LNCaP clone FGC (cell line): Measurements from ENCODE around the gene RPN2.

Experiments
- DNase-seq: peaks from one replicate; pipeline ENCODE4 v3.0.0-alpha.2; 2011; ENCODE audit warnings: low read depth
- H3K4me3 ChIP-seq: 2 replicates; pipeline ENCODE4 v1.5.1; 2011; ENCODE audit warnings: mild to moderate bottlenecking, low read depth, low read length, control low read depth
- TF ChIP-seq, protein P1 (sequence below): IDR thresholded peaks from 2 replicates; pipeline ENCODE4 v1.5.1; 2012; ENCODE audit warnings: mild to moderate bottlenecking; ENCODE audit not compliant: control insufficient read depth, insufficient read depth; ENCODE audit errors: extremely low read depth

Gene RPN2

DNA sequence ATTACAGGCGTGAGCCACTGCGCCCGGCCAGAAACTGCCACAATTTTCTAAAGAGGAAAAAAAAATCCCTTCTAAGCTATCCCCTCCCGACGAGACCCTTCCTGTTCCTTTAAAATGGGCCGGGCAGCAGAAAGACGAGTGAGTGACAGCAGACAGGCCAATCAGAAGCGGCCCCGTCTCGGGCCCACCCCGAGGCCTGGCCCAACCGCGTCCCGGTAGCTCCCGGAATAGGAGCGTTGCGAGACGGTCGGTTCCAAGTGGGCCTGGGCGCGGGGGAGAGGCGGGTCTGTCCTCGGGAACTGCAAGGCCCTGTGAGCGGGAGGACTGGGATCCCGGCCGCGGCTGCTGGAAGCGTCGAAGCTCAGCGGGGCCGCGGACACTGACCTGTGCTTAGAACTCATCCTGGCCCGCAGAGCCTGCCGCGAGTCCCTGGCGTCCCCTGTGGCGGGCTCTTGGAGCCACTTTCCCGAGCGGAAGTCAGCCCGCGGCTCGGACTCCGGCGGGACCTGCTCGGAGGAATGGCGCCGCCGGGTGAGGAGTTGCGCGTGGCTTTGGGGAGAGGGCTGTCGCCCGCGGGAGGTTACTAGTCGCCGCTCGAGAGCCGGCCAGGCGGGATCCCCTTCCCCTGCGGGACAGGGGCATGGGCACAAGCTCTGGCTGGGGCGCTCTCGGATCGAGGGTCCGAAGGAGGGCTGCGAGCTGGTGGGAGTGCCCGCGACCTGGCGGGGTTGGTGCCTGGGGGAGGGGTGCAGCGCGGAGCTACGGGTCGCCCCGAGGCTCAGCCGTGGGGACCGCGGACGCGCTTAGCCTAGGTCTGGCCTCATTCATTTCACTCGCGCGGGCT lies at the start of gene RPN2, which contains the start of gene MROH8:
Gene RPN2, plus strand, starts transcription at position 492 of the 844 bp plus-strand sequence. Its CDS starts 27 bp downstream, at position 519.
Gene MROH8, minus strand, starts transcription at position 710 of the 844 bp plus-strand sequence.
- H3K4me3 ChIP-seq: peak within 1 kb of the TSS; percentile 95
- DNase-seq: peak; percentile 94
- TF ChIP-seq, protein P1, sequence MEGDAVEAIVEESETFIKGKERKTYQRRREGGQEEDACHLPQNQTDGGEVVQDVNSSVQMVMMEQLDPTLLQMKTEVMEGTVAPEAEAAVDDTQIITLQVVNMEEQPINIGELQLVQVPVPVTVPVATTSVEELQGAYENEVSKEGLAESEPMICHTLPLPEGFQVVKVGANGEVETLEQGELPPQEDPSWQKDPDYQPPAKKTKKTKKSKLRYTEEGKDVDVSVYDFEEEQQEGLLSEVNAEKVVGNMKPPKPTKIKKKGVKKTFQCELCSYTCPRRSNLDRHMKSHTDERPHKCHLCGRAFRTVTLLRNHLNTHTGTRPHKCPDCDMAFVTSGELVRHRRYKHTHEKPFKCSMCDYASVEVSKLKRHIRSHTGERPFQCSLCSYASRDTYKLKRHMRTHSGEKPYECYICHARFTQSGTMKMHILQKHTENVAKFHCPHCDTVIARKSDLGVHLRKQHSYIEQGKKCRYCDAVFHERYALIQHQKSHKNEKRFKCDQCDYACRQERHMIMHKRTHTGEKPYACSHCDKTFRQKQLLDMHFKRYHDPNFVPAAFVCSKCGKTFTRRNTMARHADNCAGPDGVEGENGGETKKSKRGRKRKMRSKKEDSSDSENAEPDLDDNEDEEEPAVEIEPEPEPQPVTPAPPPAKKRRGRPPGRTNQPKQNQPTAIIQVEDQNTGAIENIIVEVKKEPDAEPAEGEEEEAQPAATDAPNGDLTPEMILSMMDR: no peak

DNA sequence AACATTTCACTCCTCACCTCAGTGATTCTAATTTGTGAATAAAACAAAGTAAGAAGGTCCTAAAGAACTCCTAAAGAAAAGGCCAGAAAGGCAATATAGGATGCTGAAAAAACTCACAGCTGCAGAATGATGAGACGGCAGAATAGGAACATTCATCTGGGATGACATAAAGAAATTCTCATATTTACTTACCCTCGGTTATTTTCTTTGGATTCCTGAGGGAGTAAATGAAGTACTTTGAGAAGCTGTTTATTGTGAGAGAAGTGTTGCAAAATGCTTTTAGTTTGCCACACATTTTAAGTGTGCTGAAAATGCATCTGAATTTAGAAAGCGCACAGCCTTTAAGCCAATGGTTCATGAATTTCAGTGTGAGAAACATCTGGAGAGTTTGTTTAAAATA lies 47.6 kb upstream of the RPN2 start:
- H3K4me3 ChIP-seq: no peak overlapping the region
- no peak for DNase-seq
- TF ChIP-seq, protein P1: no peak

DNA sequence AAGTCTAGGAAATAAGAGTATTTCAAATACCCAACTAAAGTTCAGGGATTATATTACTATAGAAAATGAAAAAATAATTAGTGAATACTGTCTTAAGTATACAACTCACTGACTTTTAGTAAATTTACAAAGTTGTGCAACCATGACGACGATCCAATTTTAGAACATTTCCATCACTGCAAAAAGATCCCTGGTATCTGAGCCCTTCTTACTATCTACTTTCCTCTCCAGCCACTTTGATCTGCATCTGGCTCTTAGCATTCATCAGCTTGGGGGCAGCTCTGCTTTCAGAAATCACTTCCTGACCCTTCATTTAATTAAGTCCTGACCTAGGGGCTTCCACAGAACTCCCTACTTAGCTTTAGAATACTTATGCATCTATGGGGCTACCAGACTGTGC lies 45.2 kb upstream of the RPN2 start:
- TF ChIP-seq, protein P1: no peak
- H3K4me3 ChIP-seq: no peak overlapping the region
- DNase-seq: no peak

DNA sequence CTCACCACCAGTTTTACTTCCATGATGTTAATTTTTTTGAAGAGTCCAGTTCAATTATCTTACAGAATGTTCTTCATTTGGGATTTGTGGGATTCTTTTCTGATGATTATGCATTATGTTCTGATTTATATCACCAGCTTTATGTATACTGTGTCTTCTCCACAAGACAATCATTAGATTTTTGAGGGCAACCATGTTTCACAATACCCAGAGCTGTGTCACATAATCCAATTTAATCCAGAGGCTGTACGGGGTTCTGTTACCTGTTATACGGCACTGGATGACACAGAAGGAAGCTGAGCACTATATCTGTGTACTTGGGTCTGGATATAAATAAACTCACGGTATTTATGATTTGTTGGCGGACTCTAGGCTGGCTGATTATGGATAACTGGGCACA lies 41.6 kb upstream of the RPN2 start:
- no peak overlapping the region for H3K4me3 ChIP-seq
- no peak for DNase-seq
- TF ChIP-seq, protein P1: no peak

DNA sequence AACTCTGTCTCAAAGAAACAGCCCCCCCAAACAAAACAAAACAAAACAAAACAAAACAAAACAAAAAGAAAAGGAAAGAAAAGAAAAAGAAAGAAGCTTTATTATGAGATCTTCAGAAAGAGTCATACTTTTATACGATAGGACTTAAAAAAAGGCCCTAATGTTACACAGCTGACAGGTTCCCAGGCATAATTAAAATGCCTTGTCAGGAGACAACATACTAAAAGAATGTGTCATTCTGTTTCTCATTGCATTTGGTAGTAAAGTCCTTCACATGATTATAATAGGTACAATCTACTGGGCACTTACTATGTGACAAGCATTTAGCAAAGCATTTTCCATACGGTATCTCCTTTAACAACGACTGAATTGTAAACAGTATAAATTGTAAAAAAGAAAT lies 36.4 kb upstream of the RPN2 start:
- H3K4me3 ChIP-seq: no peak overlapping the region
- TF ChIP-seq, protein P1: no peak
- no peak for DNase-seq

DNA sequence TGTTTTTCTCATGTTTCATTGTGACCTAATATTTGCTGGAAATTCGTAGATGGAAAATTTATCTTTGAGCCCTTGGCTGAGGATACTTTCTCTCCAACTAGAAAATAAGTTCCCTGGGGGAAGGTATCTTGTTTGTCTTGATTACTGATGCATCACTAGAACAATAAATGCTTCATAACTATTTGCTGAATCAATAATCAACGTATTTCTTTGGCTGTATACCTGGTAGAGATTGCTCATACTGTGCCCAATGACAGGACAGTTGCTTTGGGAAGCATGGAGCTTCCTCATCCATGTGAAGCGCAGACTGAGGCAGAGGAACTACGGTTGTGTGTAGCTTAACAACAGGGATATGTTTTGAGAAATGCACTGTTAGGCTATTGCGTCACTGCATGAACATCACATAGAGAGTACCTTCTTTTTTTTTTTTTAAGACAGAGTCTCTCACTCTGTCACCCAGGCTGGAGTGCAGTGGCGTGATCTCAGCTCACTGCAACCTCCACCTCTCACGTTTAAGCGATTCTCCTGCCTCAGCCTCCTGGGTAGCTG lies 34.2 kb upstream of the RPN2 start:
- no peak overlapping the region for H3K4me3 ChIP-seq
- no peak for DNase-seq
- TF ChIP-seq, protein P1: no peak
